Prostate gland (tissue), 2 donors: ENCODE data around the gene CA7. TPM values are rescaled to one million over a fixed set of nuclear protein-coding genes. Genes with fewer than 3 reads are reported as not detected.

Experiments
- DNase-seq: peaks from one replicate; pipeline ENCODE4 v3.0.0-alpha.2; 2019; ENCODE audit warnings: low spot score
- H3K27ac ChIP-seq, 2 donors: fragments of 200-600 bp; sonication (generic); 2 replicates each; pipeline ENCODE4 v1.5.1; 2017 to 2019
- H3K27me3 ChIP-seq: fragments of 200-600 bp; sonication (generic); replicated peaks from 2 replicates; pipeline ENCODE4 v1.5.1; 2019; ENCODE audit not compliant: insufficient read depth
- H3K36me3 ChIP-seq, 2 donors: fragments of 200-600 bp; sonication (generic); 1 replicate in 1 of 2; 2 replicates in 1 of 2; pipeline versions ENCODE4 v1.5.1 to v1.8.1; 2017 to 2019
- H3K4me1 ChIP-seq: fragments of 200-600 bp; sonication (generic); replicated peaks from 2 replicates; pipeline ENCODE4 v1.5.1; 2019
- H3K4me3 ChIP-seq, 2 donors: fragments of 200-600 bp; sonication (generic); 2 replicates each; pipeline ENCODE4 v1.5.1; 2017 to 2019
- H3K9me3 ChIP-seq: fragments of 200-600 bp; sonication (generic); 2 replicates; pipeline ENCODE4 v1.5.1; 2017
- CTCF ChIP-seq, 4 experiments: fragments of 200-600 bp in 2 of 4; fragments of 450-650 bp in 2 of 4; sonication (generic) in 2 of 4; IDR thresholded peaks; 1 replicate in 3 of 4; 2 replicates in 1 of 4; pipeline ENCODE4 v1.5.1; 2016 to 2019; ENCODE audit warnings: antibody characterized with exemption in 4 of 4, mild to moderate bottlenecking in 2 of 4, moderate library complexity in 2 of 4
- POLR2A ChIP-seq: fragments of 450-650 bp; IDR thresholded peaks from one replicate; pipeline ENCODE4 v1.6.1; 2016; ENCODE audit warnings: antibody characterized with exemption, mild to moderate bottlenecking
- POLR2AphosphoS5 ChIP-seq: sonication (generic); formaldehyde crosslinking; IDR thresholded peaks from one replicate; pipeline ENCODE4 v1.6.1; 2017; ENCODE audit warnings: antibody characterized with exemption
- WGBS: methylation state at CpG from one replicate; pipeline ENCODE4 v1.1.5; 2018; 5-methylcytosine and 5-hydroxymethylcytosine counted together
- intact Hi-C: fragments of 100-400 bp; cut with DNase I; formaldehyde crosslinking; loops from one replicate; pipeline ENCODE4 v1.14.2; 2022
- total RNA-seq, 2 donors: library from RNA; depleted of rRNA; stranded (reverse); fragments of >200 nt; gene quantifications; one replicate each; pipeline ENCODE4 v1.1.0, GENCODE V29; 2016

CA7 gene
- total RNA-seq, 2 donors from 2014 or later, result 1.9 TPM; not detected in 1

GRCh38 chr16:66882702-66883101 lies 38.5 kb downstream of the CA7 start:
- H3K27me3 ChIP-seq, result no peaks in the 10 kb centered on the region
- 98% methylated on average over 3 of the region's 3 CpGs for WGBS
- H3K27ac ChIP-seq, result no peak overlapping the region
- no peaks in the 10 kb centered on the region for H3K9me3 ChIP-seq
- H3K4me1 ChIP-seq, result no peaks in the 10 kb centered on the region
- no peak for DNase-seq
- TF ChIP-seq POLR2AphosphoS5 (no peak), POLR2A (no peak), CTCF (IDR thresholded peaks at IDR 0.05) (no peak)
- H3K36me3 ChIP-seq, result peaks cover 0 to 5% of the 10 kb centered on the region in 2 donors
- H3K4me3 ChIP-seq, result no peak overlapping the region
- intact Hi-C loops, result no loop called here

GRCh38 chr16:66885491-66885890 lies 41.3 kb downstream of the CA7 start:
- H3K27me3 ChIP-seq, result no peaks in the 10 kb centered on the region
- intact Hi-C loops, result no loop called here
- DNase-seq, result no peak
- H3K4me1 ChIP-seq, result no peaks in the 10 kb centered on the region
- peaks cover 0 to 5% of the 10 kb centered on the region in 2 donors for H3K36me3 ChIP-seq
- no peaks in the 10 kb centered on the region for H3K9me3 ChIP-seq
- TF ChIP-seq POLR2A (no peak), POLR2AphosphoS5 (no peak), CTCF (IDR thresholded peaks at IDR 0.05) (no peak)
- no peak overlapping the region for H3K27ac ChIP-seq
- WGBS, result 91% methylated on average over 12 of the region's 12 CpGs
- H3K4me3 ChIP-seq, result no peak overlapping the region

GRCh38 chr16:66886321-66886720 lies 42.1 kb downstream of the CA7 start:
- WGBS, result 29% methylated on average over 2 of the region's 2 CpGs
- Histone ChIP-seq H3K27ac (no peak overlapping the region), H3K4me3 (no peak overlapping the region), H3K9me3 (no peaks in the 10 kb centered on the region), H3K36me3 (peaks cover 0 to 5% of the 10 kb centered on the region in 2 donors), H3K27me3 (no peaks in the 10 kb centered on the region), H3K4me1 (no peaks in the 10 kb centered on the region)
- DNase-seq, result no peak
- intact Hi-C loops, result no loop called here
- TF ChIP-seq POLR2AphosphoS5 (no peak), CTCF (IDR thresholded peaks at IDR 0.05) (no peak), POLR2A (no peak)

- peaks cover 0 to 5% of the 10 kb centered on the region in 2 donors for H3K36me3 ChIP-seq
- intact Hi-C loops, result no loop called here
- TF ChIP-seq POLR2AphosphoS5, result no peak
- no peak for TF ChIP-seq CTCF (IDR thresholded peaks at IDR 0.05)
- no peak for TF ChIP-seq POLR2A
- 66% methylated on average over 3 of the region's 3 CpGs for WGBS
- DNase-seq, result no peak
- no peak overlapping the region for H3K4me3 ChIP-seq
- H3K9me3 ChIP-seq, result no peaks in the 10 kb centered on the region
- H3K27me3 ChIP-seq, result no peaks in the 10 kb centered on the region
- no peaks in the 10 kb centered on the region for H3K4me1 ChIP-seq
- no peak overlapping the region for H3K27ac ChIP-seq
Observed at GRCh38 chr16:66886914-66887313, 42.7 kb downstream of the CA7 start.

GRCh38 chr16:66888647-66889615 lies 44.7 kb downstream of the CA7 start:
- Histone ChIP-seq H3K27ac (no peak overlapping the region), H3K4me3 (no peak overlapping the region), H3K36me3 (peaks cover 0 to 5% of the 10 kb centered on the region in 2 donors), H3K27me3 (no peaks in the 10 kb centered on the region), H3K4me1 (no peaks in the 10 kb centered on the region), H3K9me3 (no peaks in the 10 kb centered on the region)
- intact Hi-C loops, result no loop called here
- no peak for DNase-seq
- WGBS, result 92% methylated on average over 6 of the region's 6 CpGs
- TF ChIP-seq POLR2A (no peak), CTCF (IDR thresholded peaks at IDR 0.05) (no peak), POLR2AphosphoS5 (no peak)
